Raji (cell line): ENCODE data around the gene SCAF4.

ENCODE experiments used
- POLR2A ChIP-seq: IDR thresholded peaks from 2 replicates; pipeline ENCODE4 v1.6.1; 2011; ENCODE audit warnings: low read depth, low read length, control low read depth; ENCODE audit not compliant: insufficient read depth

Gene SCAF4, protein sequence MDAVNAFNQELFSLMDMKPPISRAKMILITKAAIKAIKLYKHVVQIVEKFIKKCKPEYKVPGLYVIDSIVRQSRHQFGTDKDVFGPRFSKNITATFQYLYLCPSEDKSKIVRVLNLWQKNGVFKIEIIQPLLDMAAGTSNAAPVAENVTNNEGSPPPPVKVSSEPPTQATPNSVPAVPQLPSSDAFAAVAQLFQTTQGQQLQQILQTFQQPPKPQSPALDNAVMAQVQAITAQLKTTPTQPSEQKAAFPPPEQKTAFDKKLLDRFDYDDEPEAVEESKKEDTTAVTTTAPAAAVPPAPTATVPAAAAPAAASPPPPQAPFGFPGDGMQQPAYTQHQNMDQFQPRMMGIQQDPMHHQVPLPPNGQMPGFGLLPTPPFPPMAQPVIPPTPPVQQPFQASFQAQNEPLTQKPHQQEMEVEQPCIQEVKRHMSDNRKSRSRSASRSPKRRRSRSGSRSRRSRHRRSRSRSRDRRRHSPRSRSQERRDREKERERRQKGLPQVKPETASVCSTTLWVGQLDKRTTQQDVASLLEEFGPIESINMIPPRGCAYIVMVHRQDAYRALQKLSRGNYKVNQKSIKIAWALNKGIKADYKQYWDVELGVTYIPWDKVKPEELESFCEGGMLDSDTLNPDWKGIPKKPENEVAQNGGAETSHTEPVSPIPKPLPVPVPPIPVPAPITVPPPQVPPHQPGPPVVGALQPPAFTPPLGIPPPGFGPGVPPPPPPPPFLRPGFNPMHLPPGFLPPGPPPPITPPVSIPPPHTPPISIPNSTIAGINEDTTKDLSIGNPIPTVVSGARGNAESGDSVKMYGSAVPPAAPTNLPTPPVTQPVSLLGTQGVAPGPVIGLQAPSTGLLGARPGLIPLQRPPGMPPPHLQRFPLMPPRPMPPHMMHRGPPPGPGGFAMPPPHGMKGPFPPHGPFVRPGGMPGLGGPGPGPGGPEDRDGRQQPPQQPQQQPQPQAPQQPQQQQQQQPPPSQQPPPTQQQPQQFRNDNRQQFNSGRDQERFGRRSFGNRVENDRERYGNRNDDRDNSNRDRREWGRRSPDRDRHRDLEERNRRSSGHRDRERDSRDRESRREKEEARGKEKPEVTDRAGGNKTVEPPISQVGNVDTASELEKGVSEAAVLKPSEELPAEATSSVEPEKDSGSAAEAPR

DNA sequence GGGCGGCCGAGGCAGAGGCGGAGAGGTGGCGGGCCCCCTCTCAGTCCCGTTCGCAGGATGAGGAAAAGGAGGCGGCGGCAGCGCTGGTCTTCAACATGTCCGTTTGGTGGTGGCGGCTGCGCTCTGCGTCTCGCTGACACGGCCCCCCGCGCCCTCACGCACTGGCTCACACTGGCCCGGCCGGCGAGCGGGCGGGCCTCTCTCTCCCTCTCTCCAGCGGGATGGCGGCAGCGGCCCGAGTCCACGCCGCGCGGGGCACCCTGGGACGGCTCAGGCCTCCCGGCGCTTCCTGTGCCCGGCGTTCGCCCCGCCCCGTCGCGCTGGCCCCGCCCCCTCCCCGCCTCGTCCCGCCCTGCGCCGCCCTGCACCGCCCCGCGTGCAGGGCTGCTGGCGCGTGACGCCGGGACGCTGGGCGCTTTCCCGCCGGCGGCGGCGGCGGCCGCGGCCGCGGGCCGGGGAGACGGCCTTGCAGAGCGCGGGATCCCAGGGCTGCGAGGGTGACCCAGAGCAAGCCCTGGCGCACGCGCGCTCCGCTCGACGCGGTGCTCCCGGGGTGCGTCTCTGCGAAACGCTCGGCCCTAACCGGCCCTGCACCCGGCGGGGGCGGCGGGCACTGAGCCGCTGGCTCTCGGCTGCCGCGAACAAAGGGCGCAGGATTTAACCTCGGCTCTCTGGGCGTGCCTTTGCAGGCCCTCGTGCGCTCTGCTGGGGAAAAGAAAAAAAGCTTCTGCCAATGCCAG is at the start of gene SCAF4:
Gene SCAF4 (minus strand): TSS at position 262 of the 740 bp plus-strand sequence. CDS start 426 bp downstream, outside the sequence.
- TF ChIP-seq POLR2A = peak; percentile 91

DNA sequence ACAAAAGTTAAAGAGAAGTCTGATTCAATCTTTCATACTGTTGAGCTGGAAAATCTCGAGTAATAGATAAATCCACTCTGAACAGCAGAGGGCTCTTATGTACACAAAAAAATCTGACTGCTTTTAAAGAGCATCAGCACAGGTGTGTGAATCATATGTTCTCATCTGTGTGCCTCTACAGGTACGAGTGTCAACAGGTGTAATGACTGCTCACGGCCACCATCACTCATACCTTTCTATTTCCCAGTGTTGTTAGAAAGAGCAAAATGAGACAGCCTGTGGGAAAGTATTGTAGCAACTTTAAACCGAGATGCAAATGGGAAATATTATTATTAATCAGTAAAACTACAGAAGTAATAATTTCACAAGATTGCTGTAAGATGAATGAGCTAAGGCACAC is 49.0 kb upstream of the SCAF4 start:
- no peak for TF ChIP-seq POLR2A

DNA sequence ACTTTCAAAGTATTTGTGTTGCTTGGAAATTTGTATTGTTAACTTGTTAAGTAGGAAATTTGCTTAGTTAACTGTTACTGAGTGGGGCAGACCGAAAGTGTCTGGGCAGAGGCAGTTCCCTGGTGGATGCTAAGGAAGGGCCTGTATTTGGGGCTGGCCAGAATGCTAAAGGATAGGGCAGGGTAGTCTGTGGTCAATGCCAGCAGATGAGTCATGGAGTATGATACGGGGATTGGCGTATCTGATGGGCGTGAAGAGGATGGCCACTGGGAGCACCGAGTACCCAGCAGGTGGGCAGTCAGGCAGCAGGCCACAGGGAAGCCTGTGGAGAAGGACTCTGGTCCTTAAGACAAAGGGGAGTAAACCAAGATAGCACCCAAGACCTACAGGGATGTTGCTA is 46.6 kb upstream of the SCAF4 start:
- TF ChIP-seq POLR2A = no peak

DNA sequence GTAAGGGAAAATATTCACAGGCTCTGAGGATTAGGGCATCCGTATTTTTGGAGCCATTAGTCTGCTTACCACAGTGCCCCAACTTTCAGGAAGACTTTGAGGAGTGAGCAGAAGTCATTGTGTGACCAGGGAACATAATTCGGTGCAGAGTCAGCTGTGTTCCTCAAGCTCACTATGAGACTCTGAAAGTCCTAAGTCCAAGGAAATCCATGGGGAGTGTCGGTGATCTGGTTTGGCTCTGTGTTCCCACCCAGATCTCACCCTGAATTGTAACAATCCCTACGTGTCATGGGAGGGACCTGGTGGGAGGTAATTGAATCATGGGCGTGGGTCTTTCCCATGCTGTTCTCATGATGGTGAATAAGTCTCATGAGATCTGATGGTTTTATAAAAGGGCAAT is 45.9 kb upstream of the SCAF4 start:
- TF ChIP-seq POLR2A = no peak

DNA sequence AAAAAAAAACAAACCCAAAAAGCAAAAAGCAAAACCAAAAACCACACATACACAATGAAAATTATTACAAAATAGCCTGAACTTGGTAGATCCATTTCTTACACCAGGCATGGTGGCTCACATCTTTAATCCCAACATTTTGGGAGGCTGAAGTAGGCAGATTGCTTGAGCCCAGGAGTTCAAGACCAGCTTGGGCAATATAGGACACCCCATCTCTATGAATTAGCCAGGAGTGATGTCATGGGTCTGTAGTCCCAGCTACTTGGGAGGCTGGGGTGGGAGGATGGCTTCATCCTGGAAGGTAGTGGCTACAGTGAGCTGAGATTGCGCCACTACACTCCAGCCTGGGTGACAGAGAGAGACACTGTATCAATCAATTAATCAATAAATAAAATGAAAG is 42.1 kb upstream of the SCAF4 start:
- TF ChIP-seq POLR2A = no peak

DNA sequence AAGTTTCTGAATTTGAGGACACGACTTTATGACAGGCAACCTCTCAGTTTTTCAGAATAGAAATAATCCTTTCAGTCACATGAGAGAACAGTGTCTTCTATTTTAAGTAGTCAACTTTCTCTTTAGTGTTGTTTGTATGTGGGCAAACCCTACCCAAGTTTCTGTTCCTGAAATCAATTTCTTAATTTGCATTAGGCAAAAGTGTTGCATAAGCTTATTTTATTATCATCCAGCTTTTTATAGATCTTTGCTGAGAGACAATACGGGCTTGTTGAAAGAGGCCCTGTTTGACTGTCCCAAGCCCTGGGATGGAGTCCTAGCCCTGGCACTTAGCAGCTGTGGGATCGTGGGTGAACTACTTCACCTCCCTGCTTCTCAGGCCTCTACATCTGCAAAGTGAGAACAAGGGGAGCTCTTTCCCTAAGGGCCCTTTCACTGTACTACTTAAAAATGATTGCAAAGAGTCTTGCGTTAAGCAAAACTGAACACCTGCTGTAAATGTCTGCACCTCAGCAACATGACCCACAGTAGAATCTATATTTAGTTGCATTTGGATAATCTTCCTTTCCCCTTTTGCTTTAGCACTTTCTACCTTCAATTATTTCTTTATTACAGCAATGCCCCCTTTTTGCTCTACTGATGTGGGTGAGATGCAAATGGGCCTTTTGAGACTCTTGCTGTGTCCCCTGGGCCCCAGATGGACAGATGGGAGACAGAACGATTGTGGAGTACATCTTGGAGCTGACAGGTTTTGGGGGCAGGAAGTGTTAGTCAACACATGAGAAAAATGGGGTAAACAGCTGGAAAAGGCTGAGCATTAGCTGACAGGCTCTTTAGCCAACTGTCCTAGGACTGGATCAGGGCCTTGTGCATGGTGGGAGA is 41.0 kb upstream of the SCAF4 start:
- TF ChIP-seq POLR2A = 0 out of 2 replicates have a peak, but pooled peaks have one; percentile 31

DNA sequence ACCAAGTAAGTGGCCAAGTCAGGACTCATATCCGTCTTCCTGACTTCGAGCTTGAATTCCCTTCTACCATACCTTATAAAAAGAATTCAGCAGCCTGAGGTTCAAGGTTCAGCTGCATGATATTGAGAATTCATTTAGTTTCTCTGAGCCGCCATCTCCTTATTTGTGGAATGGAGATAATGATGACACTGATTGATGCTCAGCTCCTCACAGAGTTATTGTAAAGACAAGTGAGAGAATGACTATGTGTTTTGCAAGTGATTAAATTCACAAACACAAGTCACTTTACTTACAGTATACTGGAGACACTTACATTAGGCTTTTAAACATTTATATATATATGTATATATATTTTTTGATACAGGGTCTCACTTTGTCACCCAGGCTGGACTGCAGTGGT is 39.8 kb upstream of the SCAF4 start:
- no peak for TF ChIP-seq POLR2A

DNA sequence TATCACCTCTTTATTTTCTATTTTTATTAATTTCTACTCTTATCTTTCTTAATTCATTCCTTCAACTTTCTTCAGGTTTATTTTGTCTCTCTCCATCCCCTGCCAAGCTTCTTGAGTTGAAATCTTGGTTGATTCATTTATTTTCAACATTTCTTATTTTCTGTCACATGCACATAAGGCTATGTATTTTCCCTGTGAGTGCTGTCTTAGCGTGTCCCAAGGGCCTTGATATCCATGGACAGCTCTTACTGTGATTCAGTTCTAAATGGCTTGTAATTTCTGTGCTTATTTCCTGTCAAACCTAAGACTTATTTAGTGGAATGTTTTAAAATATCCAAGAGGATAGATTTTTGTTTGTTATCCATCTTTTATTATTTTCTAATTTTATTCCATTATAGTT is 36.8 kb upstream of the SCAF4 start:
- no peak for TF ChIP-seq POLR2A

DNA sequence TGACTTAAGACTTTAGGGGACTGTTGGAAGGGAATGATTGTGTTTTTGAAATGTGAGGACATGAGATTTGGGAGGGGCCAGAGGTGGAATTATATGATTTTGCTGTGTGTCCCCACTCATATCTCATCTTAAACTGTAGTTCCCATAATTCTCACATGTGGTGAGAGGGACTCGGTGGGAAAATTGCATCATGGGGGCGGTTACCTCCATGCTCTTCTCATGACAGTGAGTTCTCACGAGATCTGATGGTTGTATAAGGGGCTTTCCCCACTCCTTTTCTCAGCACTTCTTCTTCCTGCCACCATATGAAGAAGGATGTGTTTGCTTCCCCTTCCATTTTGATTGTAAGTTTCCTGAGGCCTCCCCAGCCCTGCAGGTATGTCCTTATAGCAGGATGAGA is 35.0 kb upstream of the SCAF4 start:
- no peak for TF ChIP-seq POLR2A

DNA sequence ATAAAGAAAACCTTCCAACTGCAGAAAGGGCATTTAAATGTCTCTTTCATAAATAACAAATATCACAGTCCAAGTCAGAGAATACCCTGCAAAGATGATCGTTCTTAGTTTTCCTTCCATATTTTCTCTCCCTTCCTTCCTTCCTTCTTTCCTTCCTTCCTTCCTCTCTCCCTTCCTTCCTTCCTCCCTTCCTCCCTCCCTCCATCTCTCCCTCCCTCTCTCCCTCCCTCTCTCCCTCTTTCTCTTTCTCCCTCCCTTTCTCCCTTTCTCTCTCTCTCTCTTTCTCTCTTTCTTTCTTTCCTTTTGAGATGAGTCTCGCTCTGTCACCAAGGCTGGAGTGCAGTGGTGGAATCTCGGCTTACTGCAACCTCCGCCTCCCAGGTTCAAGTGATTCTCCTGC is 29.0 kb upstream of the SCAF4 start:
- TF ChIP-seq POLR2A = no peak

DNA sequence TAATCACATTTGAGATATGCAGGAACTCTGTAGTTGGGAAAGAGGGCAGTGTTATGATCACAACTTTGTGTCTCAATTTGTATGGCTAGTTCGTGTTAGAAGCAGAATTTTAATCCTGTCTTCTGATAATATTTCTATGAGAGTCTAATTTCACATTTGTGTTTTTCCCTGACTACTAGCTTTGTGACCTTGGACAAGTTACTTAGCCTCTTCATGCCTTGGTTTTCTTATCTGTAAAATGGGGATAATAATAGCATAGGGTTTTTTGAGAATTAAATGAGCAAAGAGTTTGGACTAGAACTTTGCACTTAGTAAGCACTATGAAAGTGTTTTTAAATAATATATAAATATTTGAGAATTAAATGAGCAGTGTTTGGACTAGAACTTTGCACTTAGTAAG is 24.9 kb upstream of the SCAF4 start:
- TF ChIP-seq POLR2A = no peak

DNA sequence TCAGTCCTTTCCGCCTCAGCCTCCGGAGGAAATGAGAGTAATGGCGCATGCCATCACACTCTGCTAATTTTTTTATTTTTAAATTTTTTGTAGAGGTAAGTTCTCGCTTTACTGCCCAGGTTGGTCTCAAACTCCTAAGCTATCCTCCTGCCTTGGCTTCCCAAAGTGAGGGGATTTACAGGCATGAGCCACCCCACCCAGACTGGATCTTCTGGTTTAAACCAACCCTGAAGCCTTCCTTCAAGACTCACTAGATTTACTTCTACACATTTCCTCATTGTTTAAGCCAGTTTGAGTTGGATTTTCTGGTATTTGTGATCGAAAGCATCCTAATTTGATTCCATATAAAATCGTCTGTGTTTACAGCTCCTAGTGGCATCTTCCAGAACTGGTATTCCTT is 23.1 kb upstream of the SCAF4 start:
- TF ChIP-seq POLR2A = no peak

DNA sequence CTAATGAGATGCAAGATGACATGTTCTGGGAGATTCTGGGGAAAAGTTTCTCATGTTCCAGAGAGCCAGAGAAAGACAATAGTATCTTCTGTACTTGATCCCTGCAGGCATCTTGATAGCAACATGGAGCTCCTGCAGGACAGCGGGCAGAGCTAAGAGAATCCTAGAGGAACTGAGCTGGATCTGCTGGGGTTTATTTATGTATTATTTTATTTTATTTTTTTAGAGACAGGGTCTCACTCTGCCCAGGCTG is 22.7 kb upstream of the SCAF4 start:
- no peak for TF ChIP-seq POLR2A
